Ectodermal cell (in vitro differentiated cells): ENCODE data around the gene SRGAP2B.
"Not testable (repeated sequence)": the region's sequence is repeated elsewhere in the genome, so short reads cannot be mapped to it uniquely, and the experiment has no call there.

Experiments used
- H3K27ac ChIP-seq: 2 replicates; pipeline ENCODE4 v1.7.0; 2013; ENCODE audit warnings: mild to moderate bottlenecking, low read depth, low read length; ENCODE audit not compliant: insufficient read depth, poor library complexity, severe bottlenecking
- H3K27me3 ChIP-seq: 2 replicates; pipeline ENCODE4 v1.7.0; 2013; ENCODE audit warnings: mild to moderate bottlenecking, low read length; ENCODE audit not compliant: insufficient read depth, control insufficient read depth, poor library complexity, severe bottlenecking
- H3K36me3 ChIP-seq: one replicate; pipeline ENCODE4 v1.7.0; 2013; ENCODE audit warnings: low read length; ENCODE audit not compliant: control insufficient read depth, insufficient read depth
- H3K4me1 ChIP-seq: one replicate; pipeline ENCODE4 v1.7.0; 2013; ENCODE audit warnings: low read length; ENCODE audit not compliant: control insufficient read depth, insufficient read depth
- H3K4me3 ChIP-seq: 2 replicates; pipeline ENCODE4 v1.7.0; 2013; ENCODE audit warnings: low read depth, low read length, control low read depth; ENCODE audit not compliant: insufficient read depth
- H3K9me3 ChIP-seq: 2 replicates; pipeline ENCODE4 v1.7.0; 2013; ENCODE audit warnings: mild to moderate bottlenecking, low read length, moderate library complexity; ENCODE audit not compliant: control insufficient read depth
- WGBS, 2 experiments: methylation state at CpG; one replicate each; pipeline ENCODE4 v1.1.7; 2013; ENCODE audit warnings: missing lambda C conversion rate in 2 of 2; 5-methylcytosine and 5-hydroxymethylcytosine counted together

Gene SRGAP2B

GRCh38 chr1:144995833-144996410, 99.2 kb downstream of the SRGAP2B start:
- H3K36me3 ChIP-seq, H3K27ac ChIP-seq, H3K9me3 ChIP-seq, H3K27me3 ChIP-seq, H3K4me3 ChIP-seq, H3K4me1 ChIP-seq: not testable (repeated sequence)

GRCh38 chr1:144992915-144993314, 102.2 kb downstream of the SRGAP2B start:
- H3K4me1 ChIP-seq, H3K27ac ChIP-seq, H3K4me3 ChIP-seq, H3K36me3 ChIP-seq, H3K27me3 ChIP-seq, H3K9me3 ChIP-seq: not testable (repeated sequence)
- WGBS, 2 experiments: 100% methylated on average over 1 of the region's 1 CpG; no CpG with 5 or more reads in 1 of the 2 experiments

GRCh38 chr1:144990611-144991010, 104.5 kb downstream of the SRGAP2B start:
- WGBS, 2 experiments: 93 to 97% methylated on average over 9 to 11 of the region's 29 CpGs
- H3K27me3 ChIP-seq, H3K27ac ChIP-seq, H3K9me3 ChIP-seq, H3K4me1 ChIP-seq, H3K4me3 ChIP-seq, H3K36me3 ChIP-seq: not testable (repeated sequence)

GRCh38 chr1:144987131-144987530, 108.0 kb downstream of the SRGAP2B start:
- H3K36me3 ChIP-seq, H3K4me3 ChIP-seq, H3K4me1 ChIP-seq, H3K9me3 ChIP-seq, H3K27me3 ChIP-seq, H3K27ac ChIP-seq: not testable (repeated sequence)
- WGBS, 2 experiments: no CpG with 5 or more reads among the region's 2 CpGs

GRCh38 chr1:144986171-144986860, 108.8 kb downstream of the SRGAP2B start:
- H3K27ac ChIP-seq, H3K4me1 ChIP-seq, H3K27me3 ChIP-seq, H3K9me3 ChIP-seq, H3K4me3 ChIP-seq, H3K36me3 ChIP-seq: not testable (repeated sequence)
- WGBS, 2 experiments: 86% methylated on average over 2 of the region's 7 CpGs; no CpG with 5 or more reads in 1 of the 2 experiments

- not testable (repeated sequence) for H3K4me3 ChIP-seq, H3K27ac ChIP-seq, H3K27me3 ChIP-seq, H3K9me3 ChIP-seq, H3K36me3 ChIP-seq, H3K4me1 ChIP-seq
- 69 to 81% methylated on average over 2 of the region's 7 CpGs for WGBS, 2 experiments
Measured at GRCh38 chr1:144985550-144986170, 109.5 kb downstream of the SRGAP2B start.

GRCh38 chr1:144982802-144983525, 112.2 kb downstream of the SRGAP2B start:
- not testable (repeated sequence) for H3K36me3 ChIP-seq, H3K4me1 ChIP-seq, H3K9me3 ChIP-seq, H3K27me3 ChIP-seq, H3K4me3 ChIP-seq, H3K27ac ChIP-seq
- 80 to 91% methylated on average over 1 of the region's 6 CpGs for WGBS, 2 experiments

GRCh38 chr1:144981157-144981556, 114.0 kb downstream of the SRGAP2B start:
- not testable (repeated sequence) for H3K36me3 ChIP-seq, H3K4me1 ChIP-seq, H3K9me3 ChIP-seq, H3K27ac ChIP-seq, H3K27me3 ChIP-seq, H3K4me3 ChIP-seq
- WGBS, 2 experiments: no CpG with 5 or more reads among the region's 4 CpGs

GRCh38 chr1:144979960-144980595, 115.0 kb downstream of the SRGAP2B start:
- WGBS, 2 experiments: 91% methylated on average over 1 of the region's 5 CpGs; no CpG with 5 or more reads in 1 of the 2 experiments
- not testable (repeated sequence) for H3K27me3 ChIP-seq, H3K4me3 ChIP-seq, H3K9me3 ChIP-seq, H3K4me1 ChIP-seq, H3K36me3 ChIP-seq, H3K27ac ChIP-seq

GRCh38 chr1:144977856-144978255, 117.3 kb downstream of the SRGAP2B start:
- H3K9me3 ChIP-seq, H3K4me1 ChIP-seq, H3K4me3 ChIP-seq, H3K27me3 ChIP-seq, H3K36me3 ChIP-seq, H3K27ac ChIP-seq: not testable (repeated sequence)
- no CpG with 5 or more reads among the region's 2 CpGs for WGBS, 2 experiments
